Right atrium auricular region (tissue), 2 donors: ENCODE measurements around the gene TXNRD2. TPM values are rescaled to one million over a fixed set of nuclear protein-coding genes. Genes with fewer than 3 reads are reported as not detected.

ENCODE experiments used
- DNase-seq: peaks from one replicate; pipeline ENCODE4 v3.0.0-alpha.2; 2019; ENCODE audit warnings: low spot score
- H3K27ac ChIP-seq, 2 donors: fragments of 200-600 bp; sonication (generic); 1 replicate in 1 of 2; 2 replicates in 1 of 2; pipeline ENCODE4 v1.5.1; 2016 to 2019
- H3K27me3 ChIP-seq, 2 donors: fragments of 200-600 bp; sonication (generic); one replicate each; pipeline versions ENCODE4 v1.5.1 to v1.6.0; 2017 to 2019
- H3K36me3 ChIP-seq: fragments of 200-600 bp; sonication (generic); one replicate; pipeline ENCODE4 v1.5.1; 2016
- H3K4me1 ChIP-seq, 2 donors: fragments of 200-600 bp; sonication (generic); one replicate each; pipeline versions ENCODE4 v1.5.1 to v1.6.0; 2017 to 2019
- H3K4me3 ChIP-seq, 2 donors: fragments of 200-600 bp; sonication (generic); 1 replicate in 1 of 2; 2 replicates in 1 of 2; pipeline ENCODE4 v1.5.1; 2017 to 2019; ENCODE audit warnings: mild to moderate bottlenecking in 1 of 2, moderate library complexity in 1 of 2
- H3K9me3 ChIP-seq, 2 donors: fragments of 200-600 bp; sonication (generic); one replicate each; pipeline ENCODE4 v1.5.1; 2019
- total RNA-seq, 2 donors: library from RNA; depleted of rRNA; stranded (reverse); fragments of >200 nt; gene quantifications; one replicate each; pipeline ENCODE4 v1.1.0, GENCODE V29; 2016
- TF ChIP-seq, protein P1 (sequence below), 2 donors: fragments of 200-600 bp; sonication (generic); IDR thresholded peaks; one replicate each; pipeline ENCODE4 v1.5.1; 2019; ENCODE audit warnings: antibody characterized with exemption in 2 of 2

Gene TXNRD2
- total RNA-seq, 2 donors from 2014 or later: 16.2 to 18.4 TPM

DNA sequence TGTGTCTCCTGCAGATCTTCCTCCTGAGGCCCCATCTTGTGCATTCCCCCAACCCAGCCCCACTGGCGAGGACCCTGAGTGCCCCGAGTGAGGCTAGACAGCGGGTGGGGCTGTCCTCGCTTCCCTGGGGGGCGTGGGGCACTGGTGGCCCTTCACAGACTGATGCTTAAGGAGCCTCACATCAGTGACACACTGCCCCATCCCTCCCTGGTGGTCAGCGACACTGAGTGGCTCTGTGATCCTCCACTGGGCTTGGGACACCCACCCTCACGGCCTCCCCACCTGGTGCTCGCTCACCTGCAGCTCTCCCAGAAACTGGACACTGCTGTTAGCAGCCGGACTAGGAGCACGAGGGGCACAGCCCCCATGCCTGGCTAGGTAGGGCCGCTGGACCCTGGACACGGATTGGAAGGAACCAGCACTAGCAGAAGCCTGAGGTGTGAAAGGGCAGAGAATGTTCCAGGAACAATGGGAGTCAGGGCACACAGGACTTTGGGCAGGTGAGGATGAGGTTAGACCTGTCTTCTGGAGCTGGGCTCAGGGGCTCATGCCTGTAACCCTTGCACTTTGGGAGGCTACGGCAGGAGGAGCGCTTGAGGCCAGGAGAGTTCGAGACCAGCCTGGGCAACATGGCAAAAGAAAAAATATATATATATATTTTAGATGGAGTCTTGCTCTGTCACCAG, 23.2 kb upstream of the TXNRD2 start:
- Histone ChIP-seq H3K4me1 (peaks cover 0 to 25% of the 10 kb centered on the region in 2 donors), H3K36me3 (peaks cover 39% of the 10 kb centered on the region), H3K27me3 (no peaks in the 10 kb centered on the region), H3K27ac (no peak overlapping the region), H3K9me3 (no peaks in the 10 kb centered on the region), H3K4me3 (no peak overlapping the region)
- TF ChIP-seq, protein P1, sequence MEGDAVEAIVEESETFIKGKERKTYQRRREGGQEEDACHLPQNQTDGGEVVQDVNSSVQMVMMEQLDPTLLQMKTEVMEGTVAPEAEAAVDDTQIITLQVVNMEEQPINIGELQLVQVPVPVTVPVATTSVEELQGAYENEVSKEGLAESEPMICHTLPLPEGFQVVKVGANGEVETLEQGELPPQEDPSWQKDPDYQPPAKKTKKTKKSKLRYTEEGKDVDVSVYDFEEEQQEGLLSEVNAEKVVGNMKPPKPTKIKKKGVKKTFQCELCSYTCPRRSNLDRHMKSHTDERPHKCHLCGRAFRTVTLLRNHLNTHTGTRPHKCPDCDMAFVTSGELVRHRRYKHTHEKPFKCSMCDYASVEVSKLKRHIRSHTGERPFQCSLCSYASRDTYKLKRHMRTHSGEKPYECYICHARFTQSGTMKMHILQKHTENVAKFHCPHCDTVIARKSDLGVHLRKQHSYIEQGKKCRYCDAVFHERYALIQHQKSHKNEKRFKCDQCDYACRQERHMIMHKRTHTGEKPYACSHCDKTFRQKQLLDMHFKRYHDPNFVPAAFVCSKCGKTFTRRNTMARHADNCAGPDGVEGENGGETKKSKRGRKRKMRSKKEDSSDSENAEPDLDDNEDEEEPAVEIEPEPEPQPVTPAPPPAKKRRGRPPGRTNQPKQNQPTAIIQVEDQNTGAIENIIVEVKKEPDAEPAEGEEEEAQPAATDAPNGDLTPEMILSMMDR (IDR thresholded peaks at IDR 0.05): no peak
- no peak for DNase-seq

DNA sequence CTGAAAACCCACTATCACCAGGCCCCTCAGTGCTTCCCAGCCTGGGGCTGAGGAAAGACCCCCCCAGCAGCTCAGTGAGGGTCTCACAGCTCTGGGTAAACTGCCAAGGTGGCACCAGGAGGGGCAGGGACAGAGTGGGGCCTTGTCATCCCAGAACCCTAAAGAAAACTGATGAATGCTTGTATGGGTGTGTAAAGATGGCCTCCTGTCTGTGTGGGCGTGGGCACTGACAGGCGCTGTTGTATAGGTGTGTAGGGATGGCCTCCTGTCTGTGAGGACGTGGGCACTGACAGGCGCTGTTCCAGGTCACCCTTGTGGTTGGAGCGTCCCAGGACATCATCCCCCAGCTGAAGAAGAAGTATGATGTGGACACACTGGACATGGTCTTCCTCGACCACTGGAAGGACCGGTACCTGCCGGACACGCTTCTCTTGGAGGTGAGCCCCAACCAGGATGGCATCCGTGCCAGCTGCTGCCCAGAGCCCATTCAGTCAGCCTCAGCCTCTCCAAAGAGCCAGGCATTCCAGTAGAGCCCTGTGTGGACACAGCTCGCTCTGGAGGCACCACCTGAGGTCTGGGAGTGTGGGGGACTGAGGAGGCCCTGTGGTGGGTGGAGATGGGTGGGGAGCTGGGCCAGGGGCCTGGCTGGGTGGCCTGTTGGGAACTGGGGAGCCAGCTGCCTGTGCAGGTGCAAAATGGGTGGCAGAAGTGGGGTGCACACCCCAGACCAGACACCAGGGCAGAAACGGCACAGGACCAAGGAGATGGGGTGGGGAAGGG, 22.4 kb upstream of the TXNRD2 start:
- Histone ChIP-seq H3K36me3 (peaks cover 31% of the 10 kb centered on the region), H3K27me3 (no peaks in the 10 kb centered on the region), H3K4me3 (no peak overlapping the region), H3K9me3 (no peaks in the 10 kb centered on the region), H3K27ac (no peak overlapping the region), H3K4me1 (peaks cover 0 to 33% of the 10 kb centered on the region in 2 donors)
- DNase-seq: no peak
- TF ChIP-seq, protein P1 (IDR thresholded peaks at IDR 0.05): no peak

DNA sequence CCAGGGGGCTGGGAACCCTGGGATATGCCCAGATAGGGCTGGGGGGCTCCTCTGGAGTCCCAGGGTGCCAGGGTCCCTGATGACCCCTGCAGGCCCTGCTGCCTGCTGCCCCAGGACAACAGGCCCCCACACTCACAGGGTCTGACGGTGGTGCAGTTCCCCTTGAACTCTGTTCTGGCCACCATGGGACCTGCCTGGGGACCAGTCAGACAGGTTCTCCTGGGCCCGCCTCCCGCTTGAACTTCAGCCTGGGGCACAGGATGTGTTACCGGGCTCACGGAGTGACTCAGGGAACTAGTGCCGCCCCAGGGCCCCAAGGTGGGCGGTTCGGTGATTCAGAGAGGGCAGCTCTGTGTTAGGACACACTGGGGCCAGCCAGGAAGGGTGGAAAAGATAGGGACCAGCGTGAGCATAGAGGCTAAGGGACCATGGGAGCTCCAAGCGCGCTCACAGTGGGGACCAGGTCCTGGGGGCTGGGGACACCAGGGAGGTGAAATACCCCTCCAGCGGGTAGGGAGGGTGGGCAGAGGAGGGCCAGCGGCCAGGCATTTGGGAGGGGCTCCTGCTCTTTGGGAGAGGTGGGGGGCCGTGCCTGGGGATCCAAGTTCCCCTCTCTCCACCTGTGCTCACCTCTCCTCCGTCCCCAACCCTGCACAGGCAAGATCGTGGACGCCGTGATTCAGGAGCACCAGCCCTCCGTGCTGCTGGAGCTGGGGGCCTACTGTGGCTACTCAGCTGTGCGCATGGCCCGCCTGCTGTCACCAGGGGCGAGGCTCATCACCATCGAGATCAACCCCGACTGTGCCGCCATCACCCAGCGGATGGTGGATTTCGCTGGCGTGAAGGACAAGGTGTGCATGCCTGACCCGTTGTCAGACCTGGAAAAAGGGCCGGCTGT, 21.5 kb upstream of the TXNRD2 start:
- no peak overlapping the region for H3K4me3 ChIP-seq
- DNase-seq: no peak
- TF ChIP-seq, protein P1 (IDR thresholded peaks at IDR 0.05): no peak
- no peaks in the 10 kb centered on the region for H3K27me3 ChIP-seq
- H3K27ac ChIP-seq: no peak overlapping the region
- peaks cover 24% of the 10 kb centered on the region for H3K36me3 ChIP-seq
- no peaks in the 10 kb centered on the region for H3K9me3 ChIP-seq
- peaks cover 0 to 37% of the 10 kb centered on the region in 2 donors for H3K4me1 ChIP-seq

DNA sequence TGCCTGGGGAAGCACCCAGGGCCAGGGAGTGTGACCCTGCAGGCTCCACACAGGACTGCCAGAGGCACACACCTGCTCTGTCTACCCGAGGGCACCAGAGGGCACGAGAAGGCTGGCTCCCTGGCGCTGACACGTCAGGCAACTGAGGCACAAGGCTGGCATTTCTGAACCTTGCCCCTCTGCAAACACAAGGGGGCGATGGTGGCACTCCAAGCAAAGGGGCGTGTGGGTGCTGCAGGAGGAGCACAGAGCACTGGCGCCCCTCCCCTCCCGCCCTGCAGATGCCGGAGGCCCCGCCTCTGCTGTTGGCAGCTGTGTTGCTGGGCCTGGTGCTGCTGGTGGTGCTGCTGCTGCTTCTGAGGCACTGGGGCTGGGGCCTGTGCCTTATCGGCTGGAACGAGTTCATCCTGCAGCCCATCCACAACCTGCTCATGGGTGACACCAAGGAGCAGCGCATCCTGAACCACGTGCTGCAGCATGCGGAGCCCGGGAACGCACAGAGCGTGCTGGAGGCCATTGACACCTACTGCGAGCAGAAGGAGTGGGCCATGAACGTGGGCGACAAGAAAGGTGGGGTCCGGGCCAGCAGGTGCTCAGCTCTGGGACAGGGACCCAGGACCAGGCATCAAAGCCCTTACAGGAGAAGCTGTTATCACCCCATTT, 20.8 kb upstream of the TXNRD2 start:
- peaks cover 0 to 37% of the 10 kb centered on the region in 2 donors for H3K4me1 ChIP-seq
- no peaks in the 10 kb centered on the region for H3K9me3 ChIP-seq
- H3K36me3 ChIP-seq: peaks cover 19% of the 10 kb centered on the region
- no peak for DNase-seq
- H3K27me3 ChIP-seq: no peaks in the 10 kb centered on the region
- H3K4me3 ChIP-seq: no peak overlapping the region
- H3K27ac ChIP-seq: no peak overlapping the region
- TF ChIP-seq, protein P1 (IDR thresholded peaks at IDR 0.05): peak; percentile 24 to 63

DNA sequence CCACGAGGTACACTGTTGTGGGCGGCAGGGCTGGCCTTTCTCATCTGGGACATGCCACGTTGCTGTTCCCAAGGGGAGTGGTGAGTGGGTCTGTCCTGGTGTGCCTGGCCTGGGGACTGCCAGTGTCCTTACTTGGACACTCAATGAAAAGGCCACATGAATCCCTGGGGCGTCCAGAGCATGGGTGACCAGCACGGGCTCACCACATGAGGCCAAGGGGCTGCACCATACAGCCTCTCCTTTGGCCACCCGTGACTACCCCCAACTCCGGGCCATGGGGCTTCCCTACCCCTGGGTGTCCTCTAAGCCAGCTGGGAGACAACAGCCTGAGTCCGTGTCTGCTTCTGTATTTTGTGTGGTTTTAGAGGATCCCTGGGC, 20.2 kb upstream of the TXNRD2 start:
- H3K4me3 ChIP-seq: no peak overlapping the region
- DNase-seq: no peak
- no peaks in the 10 kb centered on the region for H3K27me3 ChIP-seq
- TF ChIP-seq, protein P1 (IDR thresholded peaks at IDR 0.05): no peak
- no peaks in the 10 kb centered on the region for H3K9me3 ChIP-seq
- H3K36me3 ChIP-seq: peaks cover 19% of the 10 kb centered on the region
- H3K27ac ChIP-seq: no peak overlapping the region
- H3K4me1 ChIP-seq: peaks cover 0 to 37% of the 10 kb centered on the region in 2 donors
